Stimulated activated naive CD4-positive, alpha-beta T cell (primary cell): ENCODE data around the gene PLD1.
"Not testable (repeated sequence)": the region's sequence is repeated elsewhere in the genome, so short reads cannot be mapped to it uniquely, and the experiment has no call there.

Experiments
- DNase-seq, 6 experiments: peaks; one replicate each; lab custom pipeline; 2025; lab: John Stamatoyannopoulos, UW

The PLD1 gene

DNA sequence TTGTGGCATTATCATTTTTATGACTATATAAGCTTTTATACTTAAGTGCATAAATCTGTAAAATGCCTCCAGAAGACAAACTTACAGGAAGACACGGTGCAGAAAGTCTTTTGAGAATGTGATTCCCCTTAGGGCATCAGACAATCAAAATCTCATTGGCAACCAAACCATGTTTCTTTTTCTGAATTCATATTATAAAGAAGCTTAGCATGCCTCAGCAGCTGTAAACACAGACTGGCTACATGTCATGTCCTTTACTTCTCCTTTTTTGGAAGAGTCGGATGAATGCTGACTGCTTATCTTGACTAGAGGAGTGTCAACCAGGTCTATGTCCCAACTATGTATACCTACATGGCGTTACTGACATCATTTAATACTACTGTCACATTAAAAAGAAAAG, 150.1 kb downstream of the PLD1 start:
- DNase-seq, result no peak

DNA sequence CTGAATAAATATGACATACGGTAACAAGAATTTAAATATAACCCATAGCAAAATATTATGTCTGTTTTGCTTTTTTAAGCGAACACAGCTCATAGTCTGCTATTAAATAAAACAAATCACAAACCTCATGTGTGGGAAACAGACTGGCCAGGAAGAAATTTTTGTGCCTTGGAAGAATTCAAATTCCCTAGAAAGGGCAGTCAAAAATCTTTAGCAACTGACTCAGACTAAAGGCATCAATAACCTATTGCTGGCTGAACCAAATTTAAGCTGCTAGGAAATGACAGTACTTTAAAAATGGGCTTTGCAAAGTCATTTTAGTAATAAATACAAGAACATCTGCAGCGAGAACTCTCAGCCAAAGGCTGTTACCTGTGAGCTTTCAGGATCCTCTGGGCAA, 151.4 kb downstream of the PLD1 start:
- no peak for DNase-seq

DNA sequence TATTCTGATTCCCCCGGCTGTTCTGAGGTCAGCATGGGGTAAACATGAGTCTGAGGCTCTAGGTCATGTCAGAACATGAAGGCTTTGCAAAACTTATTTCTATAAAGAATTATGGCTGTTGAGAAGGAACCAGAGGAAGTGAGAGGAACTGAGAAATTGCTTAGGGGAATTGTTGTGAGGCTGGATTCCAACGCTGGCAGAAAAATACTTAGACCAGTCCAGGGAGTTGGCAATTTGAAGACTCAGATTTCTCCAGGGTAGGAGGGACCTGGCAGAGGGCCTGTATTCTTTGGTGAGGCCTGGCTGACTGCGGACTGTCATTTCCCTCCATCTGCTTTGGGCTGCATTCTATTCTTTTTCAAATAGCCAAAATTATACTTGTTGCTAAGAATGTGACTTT, 155.5 kb downstream of the PLD1 start:
- no peak for DNase-seq

DNA sequence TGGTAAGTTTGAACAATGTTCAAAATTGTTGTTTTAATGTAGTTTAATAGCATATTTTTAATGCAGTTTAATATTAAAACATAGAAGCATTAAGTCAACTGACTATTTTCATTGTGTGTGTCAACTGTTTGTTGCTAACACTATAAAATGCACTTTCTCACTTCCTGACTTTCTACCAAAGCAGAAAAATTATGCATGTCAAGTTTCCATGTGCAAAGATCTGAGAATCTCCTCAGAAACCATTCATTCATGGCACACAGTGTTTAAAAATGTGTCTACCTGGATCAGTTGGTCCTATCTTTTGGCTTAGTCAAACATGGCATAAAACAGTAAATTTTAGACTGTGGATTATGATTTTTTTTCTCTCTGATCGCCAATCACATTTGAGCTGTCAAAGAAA, 156.0 kb downstream of the PLD1 start:
- no peak for DNase-seq

DNA sequence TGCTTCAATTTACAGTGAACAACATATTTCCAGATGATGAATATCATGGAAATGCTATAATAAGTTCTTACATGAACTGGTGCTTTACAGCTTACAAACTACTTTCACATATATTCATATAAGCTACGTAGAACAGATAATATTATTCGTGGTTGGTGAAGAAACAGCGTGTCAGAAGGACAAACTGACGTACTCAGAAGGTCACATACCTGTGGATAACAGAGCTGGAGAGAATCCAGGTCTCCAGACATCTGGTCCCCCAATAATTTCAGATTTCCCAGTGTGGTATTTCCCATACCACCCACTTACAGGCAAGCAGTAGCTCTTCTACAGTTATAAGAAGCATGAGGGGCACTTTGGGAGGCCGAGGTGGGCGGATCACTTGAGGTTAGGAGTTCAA, 156.6 kb downstream of the PLD1 start:
- no peak for DNase-seq

DNA sequence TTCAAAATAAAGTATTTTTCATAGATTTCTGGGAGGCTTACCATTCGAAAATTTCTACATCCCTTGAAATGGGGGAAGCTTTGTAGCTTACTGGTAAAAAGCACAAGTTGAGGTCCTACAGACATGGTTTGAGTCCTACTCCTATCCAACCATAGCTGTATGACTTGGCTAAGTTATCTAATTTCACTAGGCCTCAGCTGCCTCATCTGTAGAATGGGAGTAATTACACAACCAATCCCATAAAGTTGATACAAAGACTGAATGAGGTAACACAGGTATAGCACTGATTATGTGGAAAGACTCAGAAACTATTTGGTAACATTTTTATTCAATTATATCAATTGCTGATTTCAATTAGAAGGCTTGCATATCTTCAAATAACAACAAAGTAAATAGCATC, 157.4 kb downstream of the PLD1 start:
- DNase-seq, result no peak

DNA sequence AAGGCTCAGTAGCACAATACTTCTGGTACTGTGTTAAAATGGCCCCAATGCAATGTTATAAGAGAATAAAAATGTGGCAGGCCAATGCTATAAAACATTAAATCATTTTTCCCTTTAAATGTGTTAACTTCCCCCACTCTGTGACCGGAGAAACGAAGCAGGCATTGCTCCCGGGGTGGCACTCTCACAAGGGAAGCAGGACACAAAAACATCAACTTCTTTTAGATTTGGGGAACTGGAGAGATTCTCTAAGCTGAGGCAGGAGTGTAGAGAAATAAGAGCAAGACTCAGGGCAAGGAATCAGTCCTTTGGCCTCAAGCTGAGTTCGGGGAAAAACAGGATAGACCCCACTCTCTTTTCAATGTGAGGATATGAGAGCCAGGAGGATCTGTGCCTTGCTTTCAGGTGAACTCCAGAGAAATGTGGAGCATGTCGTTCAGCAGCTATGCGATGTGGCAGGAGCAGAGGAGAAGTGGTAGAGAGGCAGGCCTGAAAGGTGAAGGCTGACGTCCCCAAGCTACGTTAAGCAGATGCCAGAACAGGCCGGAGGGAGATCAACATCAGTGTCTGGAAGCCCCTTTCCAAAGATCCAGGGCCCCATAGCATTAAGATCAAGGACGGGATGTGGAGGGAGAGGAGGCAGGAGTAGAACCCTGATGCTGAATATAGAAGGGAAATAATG, 160.2 kb downstream of the PLD1 start:
- DNase-seq, result no peak

DNA sequence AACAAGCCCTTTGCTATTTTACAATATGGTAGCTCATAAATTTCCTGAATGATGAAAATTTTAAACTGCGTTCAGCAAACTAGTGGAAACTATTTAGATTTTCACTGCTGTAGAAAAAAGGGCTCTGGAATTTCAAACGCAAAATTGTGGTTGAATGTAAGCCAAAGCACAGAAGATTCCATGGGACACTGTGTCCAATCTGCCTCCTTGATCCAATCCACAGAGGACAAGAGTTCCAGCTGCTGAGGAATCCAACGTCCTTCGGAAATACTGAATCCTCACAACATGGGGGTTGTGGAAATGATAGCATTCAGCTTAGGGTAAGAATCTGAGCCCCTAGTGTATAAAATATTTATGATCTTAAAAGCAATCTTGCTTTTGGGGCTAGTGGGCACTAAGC, 161.0 kb downstream of the PLD1 start:
- no peak for DNase-seq

DNA sequence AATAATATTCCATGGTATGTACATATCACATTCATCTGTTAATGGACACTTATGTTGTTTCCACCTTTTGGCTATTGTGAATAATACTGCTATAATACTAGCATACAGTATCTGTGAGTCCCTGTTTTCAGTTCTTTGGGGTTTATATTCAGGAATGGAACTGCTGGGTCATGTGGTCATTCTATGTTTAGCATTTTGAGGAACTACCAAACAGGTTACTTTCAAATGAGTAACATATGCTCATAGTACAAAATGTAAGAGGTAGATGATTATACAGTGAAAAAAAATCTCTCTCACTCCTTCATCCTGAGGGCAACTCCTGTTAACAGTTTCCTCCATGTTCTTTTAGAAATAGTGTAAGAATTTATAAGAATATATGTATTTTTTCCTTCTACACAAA, 162.2 kb downstream of the PLD1 start:
- no peak for DNase-seq

DNA sequence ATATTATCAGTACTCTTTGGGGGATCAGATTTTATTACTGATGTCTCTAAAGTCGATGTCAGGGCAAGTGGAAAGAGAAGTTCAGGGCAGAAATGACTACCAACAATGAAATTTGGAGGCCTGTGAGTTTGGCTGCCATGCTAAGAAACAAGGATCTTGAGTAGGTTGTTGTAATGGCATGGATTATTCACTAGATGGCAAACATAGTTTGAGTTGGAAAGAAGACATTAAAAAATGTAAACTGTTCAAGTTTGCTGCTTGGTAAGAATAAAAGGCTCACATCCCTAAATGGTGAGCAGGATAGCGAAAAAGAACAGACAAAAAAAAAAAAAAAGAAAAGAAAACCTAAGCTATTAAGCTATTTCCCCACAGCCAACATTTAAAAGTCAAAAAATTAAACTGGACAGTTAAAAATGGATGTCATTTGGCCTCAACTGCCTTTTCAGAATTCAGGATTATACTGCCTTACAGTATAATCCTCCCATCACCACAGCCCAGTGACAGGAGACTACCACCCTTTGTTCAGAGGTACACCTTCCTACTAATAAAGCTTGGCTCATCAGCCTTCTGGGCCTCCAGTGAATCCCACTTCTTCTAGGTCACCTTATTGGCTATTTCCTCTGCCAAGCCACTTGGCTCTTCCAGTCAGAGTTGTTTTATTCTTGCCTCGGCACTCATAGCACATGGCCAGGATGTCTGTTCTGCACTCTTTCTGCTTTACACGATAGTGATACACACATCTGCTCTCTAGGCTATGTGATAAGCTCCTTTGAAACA, 163.7 kb downstream of the PLD1 start:
- DNase-seq, result peak in 2 of 6 experiments; percentile 4 to 13

DNA sequence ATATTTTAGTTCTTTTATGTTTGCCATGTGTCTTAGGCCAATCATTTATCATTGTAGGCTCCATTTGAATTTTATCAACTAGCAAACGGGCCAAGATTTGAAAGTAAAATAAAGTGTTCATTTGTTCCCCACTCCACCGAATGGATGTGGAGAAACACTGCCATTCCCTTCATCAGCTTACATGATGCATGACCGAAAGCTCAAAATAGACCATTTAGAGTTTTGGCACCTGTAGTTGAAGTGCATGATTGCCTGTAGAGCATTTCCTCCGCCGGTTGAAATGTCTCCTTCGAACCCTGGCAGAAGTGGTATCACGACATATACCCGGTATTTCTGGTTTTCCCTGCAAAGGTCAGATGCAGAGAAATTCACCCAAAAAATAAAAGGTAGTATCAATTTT, 165.6 kb downstream of the PLD1 start:
- DNase-seq, result no peak

DNA sequence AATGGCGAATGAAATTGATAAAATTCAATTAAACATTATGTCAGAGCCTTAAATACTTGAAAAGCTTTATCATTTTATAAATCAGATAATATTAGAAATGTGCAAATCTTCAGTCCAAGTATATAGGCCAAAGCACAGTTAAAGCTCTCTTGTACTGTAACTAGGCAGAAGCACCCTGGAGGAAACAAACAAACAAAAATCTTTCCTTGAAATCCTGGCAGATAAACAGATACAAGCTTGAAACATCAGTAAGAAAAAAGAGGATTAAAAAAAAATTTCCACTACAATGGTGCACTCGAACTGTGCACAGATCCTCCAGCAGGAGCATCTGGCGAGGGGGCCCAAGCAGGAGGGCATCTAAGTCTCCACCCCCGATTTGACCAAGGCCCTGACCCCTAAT, 166.6 kb downstream of the PLD1 start:
- DNase-seq, result no peak

DNA sequence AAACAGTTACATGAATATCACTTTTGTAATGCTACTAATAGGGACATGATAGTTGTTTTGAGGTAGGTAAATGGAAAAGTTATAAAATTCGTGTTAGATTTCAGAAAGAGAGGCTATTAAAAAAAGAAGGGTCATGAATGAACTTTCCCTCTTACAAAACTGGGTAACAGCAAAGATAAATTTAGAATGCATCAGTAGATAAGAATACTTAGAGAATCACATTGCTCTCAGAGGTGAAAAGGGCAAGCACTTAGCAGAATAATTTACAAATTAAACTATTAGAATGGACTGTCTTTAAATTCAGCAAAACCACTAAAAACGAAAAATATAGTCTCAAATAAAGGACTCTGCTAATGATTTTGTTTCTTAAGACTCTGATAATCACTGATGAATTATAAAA, 167.2 kb downstream of the PLD1 start:
- DNase-seq, result no peak

DNA sequence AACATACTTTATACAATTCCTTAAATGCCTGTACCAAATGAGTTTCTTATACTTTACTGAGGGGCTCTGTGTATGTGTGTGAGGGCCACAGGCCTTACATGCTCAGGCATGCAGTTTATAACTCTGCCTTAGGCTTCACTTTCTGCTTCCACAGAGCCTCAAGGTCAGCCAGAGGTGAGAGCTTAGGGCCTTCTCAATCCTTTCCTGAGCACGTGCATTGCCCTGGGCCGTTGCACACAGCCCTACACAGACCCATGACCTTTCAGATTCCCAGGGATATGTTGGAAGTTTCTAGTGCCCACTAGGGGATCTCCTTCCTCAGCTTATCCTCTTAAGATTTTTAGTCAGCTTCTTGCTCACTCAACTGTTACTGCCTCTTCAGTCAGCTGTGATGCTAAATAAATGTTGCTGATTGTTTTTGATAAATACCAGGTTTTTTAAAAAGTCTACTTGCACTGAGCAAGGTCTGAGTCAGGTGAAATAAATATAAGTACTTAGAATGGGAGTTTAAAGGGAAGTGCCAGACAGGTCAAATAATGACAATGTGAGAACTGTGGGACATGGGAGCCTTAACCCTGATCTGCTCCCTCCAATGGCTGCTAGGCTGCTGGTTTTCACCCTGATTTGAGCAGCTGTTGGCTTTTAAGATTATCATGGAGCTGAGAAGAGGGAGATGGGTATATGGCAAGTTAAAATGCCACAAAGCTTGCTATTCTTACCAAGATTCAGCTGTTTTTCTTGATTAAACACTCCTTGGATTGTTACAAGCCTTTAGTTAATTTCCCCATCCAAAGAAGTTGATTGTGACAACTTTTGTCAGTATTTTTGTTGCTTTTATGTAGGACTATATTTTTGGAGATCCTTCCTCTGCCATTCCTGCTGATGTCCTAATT, 169.5 kb downstream of the PLD1 start:
- no peak for DNase-seq

DNA sequence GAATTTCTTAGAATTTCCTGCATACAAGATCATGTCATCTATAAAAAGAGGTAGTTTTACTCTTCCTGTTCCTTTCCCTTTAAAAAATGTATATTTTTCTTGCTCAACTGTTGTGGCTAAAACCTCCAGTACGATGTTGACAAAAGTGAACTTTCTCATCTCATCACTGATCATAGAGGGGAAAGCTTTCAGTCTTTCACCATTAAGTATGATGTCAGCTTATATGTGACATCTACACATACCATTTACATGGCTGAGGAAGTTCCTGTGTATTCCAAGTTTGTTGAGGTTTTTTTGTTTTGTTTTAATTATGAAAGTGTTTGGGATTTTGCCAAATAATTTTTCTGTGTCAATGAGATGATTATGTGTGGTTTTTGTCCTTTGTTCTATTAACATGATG, 173.6 kb downstream of the PLD1 start:
- no peak for DNase-seq

DNA sequence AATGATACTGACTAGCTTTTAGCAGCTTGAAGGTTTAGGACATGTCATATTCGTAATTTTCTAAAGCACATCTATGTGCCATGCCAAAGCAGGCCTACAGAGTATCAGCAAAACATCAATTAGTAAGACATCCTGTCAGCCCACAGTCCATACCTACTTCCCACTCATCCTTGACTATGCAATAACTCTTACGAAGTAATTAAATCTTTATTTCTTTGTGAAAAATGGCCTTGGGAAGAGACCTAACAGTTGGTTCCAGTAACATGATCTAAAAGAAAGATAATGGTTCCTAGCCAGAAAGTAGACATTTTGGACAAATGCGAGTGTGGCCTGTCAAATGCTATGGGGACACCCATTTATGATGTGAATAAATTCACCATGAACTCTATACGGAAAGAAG, 177.5 kb downstream of the PLD1 start:
- no peak for DNase-seq

DNA sequence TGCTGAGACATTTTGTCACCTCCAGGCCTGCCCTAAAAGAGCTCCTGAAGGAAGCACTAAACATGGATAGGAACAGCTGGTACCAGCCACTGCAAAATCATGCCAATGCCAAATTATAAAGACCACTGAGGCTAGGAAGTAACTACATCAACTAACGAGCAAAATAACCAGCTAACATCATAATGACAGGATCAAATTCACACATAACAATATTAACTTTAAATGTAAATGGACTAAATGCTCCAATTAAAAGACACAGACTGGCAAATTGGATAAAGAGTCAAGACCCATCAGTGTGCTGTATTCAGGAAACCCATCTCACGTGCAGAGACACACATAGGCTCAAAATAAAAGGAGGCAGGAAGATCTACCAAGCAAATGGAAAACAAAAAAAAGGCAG, 183.5 kb downstream of the PLD1 start:
- DNase-seq, result not testable (repeated sequence)

DNA sequence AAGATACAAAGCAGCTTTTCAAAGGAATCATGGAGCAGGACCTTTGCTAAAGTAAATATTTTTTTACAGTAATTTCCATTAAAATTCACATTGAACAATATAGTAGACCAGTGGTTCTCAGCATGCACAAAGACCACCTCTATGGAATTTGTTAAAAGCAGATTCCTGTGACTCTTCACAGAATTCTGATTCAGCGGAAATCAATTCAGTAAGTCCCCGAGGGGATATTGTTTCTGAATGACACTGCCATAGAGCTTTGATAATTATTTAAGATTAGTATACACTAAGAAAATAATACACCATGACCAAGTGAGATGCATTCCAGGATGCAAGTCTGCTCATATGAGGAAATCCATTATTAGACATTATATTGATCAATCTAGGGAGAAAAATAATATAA, 188.2 kb downstream of the PLD1 start:
- no peak for DNase-seq

DNA sequence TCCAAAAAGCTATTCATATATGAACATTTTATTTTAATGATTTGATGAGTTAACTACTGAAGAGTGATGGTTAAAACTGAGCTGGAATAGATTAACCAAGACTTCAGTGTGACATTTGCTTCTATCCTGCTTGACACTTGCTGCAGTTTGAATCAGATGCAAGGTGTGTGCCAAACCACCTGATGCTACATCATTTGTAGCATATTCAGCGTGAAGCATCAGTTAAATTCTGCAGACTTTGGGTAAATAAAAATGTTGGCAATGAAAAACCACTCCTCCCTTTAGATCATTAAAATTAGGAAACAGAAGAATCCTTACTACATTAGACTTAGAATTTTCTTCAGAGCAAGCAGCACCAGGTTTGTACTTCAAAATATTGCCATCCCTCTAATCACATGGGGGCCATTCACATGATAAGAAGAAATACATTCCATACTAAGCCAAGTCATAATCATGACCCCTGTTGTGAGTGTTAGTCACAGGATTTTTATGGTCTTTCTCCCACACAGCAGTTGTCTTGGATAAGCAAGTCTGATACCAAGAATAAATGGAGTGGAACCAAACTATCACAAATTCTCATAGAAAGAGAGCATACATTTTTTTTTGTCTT, 189.4 kb downstream of the PLD1 start:
- no peak for DNase-seq

DNA sequence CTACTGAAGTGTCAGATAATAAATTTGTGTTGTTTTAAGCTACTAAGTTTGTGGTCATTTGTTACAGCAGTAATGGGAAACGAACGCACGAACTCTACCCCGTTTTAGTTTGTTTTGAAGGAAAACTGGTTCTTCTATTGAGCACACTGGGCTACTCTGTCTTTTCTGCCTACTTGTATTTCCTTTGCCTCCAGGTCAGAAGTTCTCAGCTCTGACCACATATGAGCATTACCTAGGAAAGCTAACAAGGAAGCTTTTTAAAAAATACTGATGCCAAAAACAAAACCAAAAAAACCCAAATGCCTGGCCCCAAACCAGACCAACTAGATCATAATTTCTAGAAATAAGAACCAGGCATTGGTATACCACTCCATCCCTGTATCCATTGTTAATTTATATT, 193.5 kb downstream of the PLD1 start:
- no peak for DNase-seq

DNA sequence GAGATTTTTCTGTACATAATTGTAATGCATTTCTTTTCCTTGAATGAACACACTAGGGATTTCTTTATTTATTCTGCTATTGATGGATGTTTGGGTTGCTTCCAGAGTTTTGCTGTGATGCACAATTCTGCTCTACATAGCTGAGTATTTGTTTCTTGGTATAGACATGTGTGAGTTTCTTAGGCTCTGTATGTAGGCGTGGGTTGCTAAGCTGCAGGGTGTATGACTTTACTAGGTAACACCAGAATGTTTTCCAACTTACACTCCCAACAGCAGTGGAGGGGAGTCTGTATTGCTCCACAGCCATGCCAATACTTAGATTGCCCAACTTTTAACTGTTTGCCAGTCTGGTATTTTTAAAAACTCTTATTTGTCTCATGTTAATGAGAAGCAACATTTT, 194.6 kb downstream of the PLD1 start:
- DNase-seq, result no peak

DNA sequence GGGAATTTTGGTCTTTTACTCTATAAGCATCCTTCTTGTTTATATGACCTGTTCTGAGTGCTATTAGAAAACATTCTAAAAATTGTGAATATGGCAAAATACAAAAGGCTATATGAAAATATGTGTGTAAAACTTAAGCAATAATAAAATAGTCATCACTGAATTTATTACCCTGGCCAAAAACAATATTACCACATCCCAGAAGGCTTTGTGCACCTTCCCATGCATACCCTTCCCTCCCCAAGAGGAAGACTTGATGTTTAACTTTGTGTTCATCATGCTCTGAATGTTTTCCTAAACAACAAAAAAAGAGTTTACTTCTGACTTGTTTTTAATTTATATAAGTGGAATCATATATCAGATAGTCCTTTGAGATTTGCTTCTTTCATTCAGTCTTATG, 195.0 kb downstream of the PLD1 start:
- DNase-seq, result no peak
